Panc1 (cell line): ENCODE data around the gene TTC17. TPM values are rescaled to one million over a fixed set of nuclear protein-coding genes. Genes with fewer than 3 reads are reported as not detected.

Experiments used
- ATAC-seq: fragments of 200-7000 bp; cut with Tn5 transposase; 2 replicates; pipeline ENCODE4 v1.9.1; 2020; ENCODE audit warnings: mild to moderate bottlenecking, moderate library complexity
- BruUV-seq: library from RNA; stranded (reverse); fragments of 400-500 nt; replicated peaks from 2 replicates; lab custom pipeline; 2021; lab: Mats Ljungman, UMichigan
- CTCF ChIA-PET: fragments of 300-600 bp; sonication (Branson Sonifier 250); formaldehyde crosslinking; loops from one replicate; lab custom pipeline; 2022; ENCODE audit warnings: antibody characterized with exemption; lab: Charles Lee
- POLR2A ChIA-PET: fragments of 300-600 bp; sonication (Branson Sonifier 250); formaldehyde crosslinking; loops from one replicate; lab custom pipeline; 2022; ENCODE audit warnings: antibody characterized with exemption; lab: Charles Lee
- DNase-seq: peaks from one replicate; pipeline ENCODE4 v3.0.0-alpha.2; 2010; ENCODE audit warnings: low read depth, low spot score
- H3K27ac ChIP-seq: 2 replicates; pipeline ENCODE4 v1.5.1; 2011; ENCODE audit warnings: mild to moderate bottlenecking, low read length, inconsistent platforms
- H3K27me3 ChIP-seq: fragments of 200-500 bp; sonication (Bioruptor generic); 2 replicates; pipeline ENCODE4 v1.6.0; 2014; ENCODE audit warnings: low read length, inconsistent platforms; ENCODE audit not compliant: control insufficient read depth, insufficient read depth
- H3K36me3 ChIP-seq: fragments of 200-500 bp; sonication (Bioruptor generic); 2 replicates; pipeline ENCODE4 v1.5.1; 2014; ENCODE audit warnings: inconsistent platforms, mild to moderate bottlenecking, low read length, moderate library complexity; ENCODE audit not compliant: control insufficient read depth, insufficient read depth
- H3K4me1 ChIP-seq: 2 replicates; pipeline ENCODE4 v1.5.1; 2011; ENCODE audit warnings: inconsistent platforms, mild to moderate bottlenecking, low read length, moderate library complexity; ENCODE audit not compliant: control insufficient read depth, insufficient read depth
- H3K4me3 ChIP-seq, 2 experiments: 2 replicates each; pipeline ENCODE4 v1.5.1; 2011 to 2012; ENCODE audit warnings: low read depth in 2 of 2, low read length in 2 of 2, mild to moderate bottlenecking in 2 of 2, inconsistent platforms in 1 of 2, moderate library complexity in 1 of 2
- H3K9me3 ChIP-seq: fragments of 200-500 bp; sonication (Bioruptor generic); 2 replicates; pipeline ENCODE4 v1.5.1; 2014; ENCODE audit warnings: low read depth, mild to moderate bottlenecking, inconsistent platforms, low read length, moderate library complexity; ENCODE audit not compliant: control insufficient read depth, insufficient read depth
- CTCF ChIP-seq: fragments of 450-650 bp; IDR thresholded peaks from 2 replicates; pipeline ENCODE4 v1.5.1; 2017; ENCODE audit warnings: mild to moderate bottlenecking
- POLR2AphosphoS5 ChIP-seq: IDR thresholded peaks from 2 replicates; pipeline ENCODE4 v1.6.1; 2012; ENCODE audit warnings: mild to moderate bottlenecking, low read depth, low read length, moderate library complexity
- REST ChIP-seq, 2 experiments: IDR thresholded peaks; 2 replicates each; pipeline ENCODE4 v1.6.1; 2011 to 2012; ENCODE audit warnings: low read depth in 2 of 2, control low read depth in 1 of 2, low read length in 1 of 2, mild to moderate bottlenecking in 1 of 2, moderate library complexity in 1 of 2; ENCODE audit not compliant: insufficient read depth in 1 of 2
- SIN3A ChIP-seq: IDR thresholded peaks from 2 replicates; pipeline ENCODE4 v1.6.1; 2012; ENCODE audit warnings: low read depth, mild to moderate bottlenecking, low read length, moderate library complexity, borderline replicate concordance; ENCODE audit not compliant: insufficient read depth
- TCF7L2 ChIP-seq: IDR thresholded peaks from 2 replicates; pipeline ENCODE4 v1.6.1; 2011; ENCODE audit warnings: mild to moderate bottlenecking, low read depth, low read length, inconsistent platforms
- in situ Hi-C: cut with HindIII; loops from 2 replicates; pipeline ENCODE4 v1.10.0; 2016; ENCODE audit warnings: low sequenced_read_pairs, low pct_unique_long_range_greater_than_20kb
- intact Hi-C: fragments of 100-400 bp; cut with micrococcal nuclease; formaldehyde crosslinking; loops from one replicate; pipeline ENCODE4 v1.10.0; 2022; ENCODE audit not compliant: unreplicated experiment
- total RNA-seq: library from RNA; stranded (reverse); gene quantifications from one replicate; pipeline ENCODE4 v1.2.1, GENCODE V29; 2021; ENCODE audit not compliant: unreplicated experiment

TTC17 gene
- total RNA-seq, 1 experiment from 2014 or later: 54.2 TPM

- TF ChIP-seq CTCF: no peak
- TF ChIP-seq REST (IDR thresholded peaks at IDR 0.05; ENCODE audit: insufficient read depth in 1 of 2, low read depth in 2 of 2, low read length in 1 of 2): no peak
- TF ChIP-seq SIN3A: no peak
- TF ChIP-seq TCF7L2: no peak
- no peak for TF ChIP-seq POLR2AphosphoS5
- H3K27ac ChIP-seq: no peak overlapping the region
- ChIA-PET CTCF (no interaction called here), POLR2A (interaction anchor here (0.7 kb wide), 1 partner anchor 17 kb away, joined by 8 read pairs; no protein-coding TSS in a partner anchor)
- H3K27me3 ChIP-seq: peaks cover 4% of the 10 kb centered on the region; the same call in 1 of the 2 replicates
- H3K9me3 ChIP-seq: no peaks in the 10 kb centered on the region
- in situ Hi-C loops (no loop called here), intact Hi-C loops (no loop called here)
- no peaks in the 10 kb centered on the region for H3K36me3 ChIP-seq
- no peak for ATAC-seq
- peaks cover 3% of the 10 kb centered on the region; the same call in 1 of the 2 replicates for H3K4me1 ChIP-seq
- BruUV-seq: no TSS peak
- no peak overlapping the region for H3K4me3 ChIP-seq
- DNase-seq: no peak
Observed at GRCh38 chr11:43511959-43512358, 153.2 kb downstream of the TTC17 start.

- ChIA-PET CTCF (interaction anchor here (0.9 kb wide), 2 partner anchors 11 to 52 kb away, joined by 3 read pairs; no protein-coding TSS in a partner anchor), POLR2A (interaction anchor here (0.6 kb wide), 1 partner anchor 241 kb away, joined by 3 read pairs; no protein-coding TSS in a partner anchor)
- H3K4me3 ChIP-seq: no peak overlapping the region
- in situ Hi-C loops (no loop called here), intact Hi-C loops (no loop called here)
- TF ChIP-seq TCF7L2 (no peak), CTCF (peak; percentile 55; the same call in 1 of the 2 replicates)
- no peaks in the 10 kb centered on the region for H3K36me3 ChIP-seq
- no peaks in the 10 kb centered on the region for H3K4me1 ChIP-seq
- no peaks in the 10 kb centered on the region for H3K9me3 ChIP-seq
- ATAC-seq (peak; percentile 77), DNase-seq (no peak)
- no TSS peak for BruUV-seq
- peaks cover 4% of the 10 kb centered on the region; the same call in 1 of the 2 replicates for H3K27me3 ChIP-seq
- no peak overlapping the region for H3K27ac ChIP-seq
Observed at GRCh38 chr11:43515090-43515489, 156.4 kb downstream of the TTC17 start.
